Measurements from ENCODE around the gene MYO3B.

- no peak for TF ChIP-seq CTCF (IDR thresholded peaks at IDR 0.05; ENCODE audit: low read length)
- no peak for TF ChIP-seq EZH2 (optimal IDR thresholded peaks at IDR 0.05; ENCODE audit: low read depth, low read length)
- no peak for TF ChIP-seq EZH2phosphoT487 (IDR thresholded peaks at IDR 0.05; ENCODE audit: low read length)
Observed at GRCh38 chr2:170468557-170468956, 290.6 kb downstream of the MYO3B start.
